Measurements from ENCODE around the gene ARHGAP26.

Gene ARHGAP26

GRCh38 chr5:142789206-142789605 is 19.0 kb downstream of the ARHGAP26 start:
- no peak for DNase-seq

GRCh38 chr5:142792012-142792864 is 22.1 kb downstream of the ARHGAP26 start:
- no peak for DNase-seq

DNA sequence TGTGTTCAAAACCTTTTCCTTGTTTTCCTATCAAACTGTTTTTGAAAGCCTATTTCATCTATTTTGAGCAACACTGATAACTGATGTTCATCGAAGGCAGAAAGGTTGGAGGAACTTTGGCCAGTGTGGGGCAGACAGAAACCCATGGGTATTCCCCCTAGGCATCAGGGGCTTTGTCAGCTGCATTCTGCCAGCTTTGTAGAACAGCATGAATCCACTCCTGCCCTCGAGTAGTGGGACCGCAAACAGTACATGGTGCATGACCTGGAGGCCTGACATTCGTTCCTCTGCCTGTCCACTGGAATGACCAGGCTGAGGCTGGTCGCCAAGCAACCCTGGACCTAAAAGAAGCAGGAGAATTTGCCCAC is 22.7 kb downstream of the ARHGAP26 start:
- no peak for DNase-seq

GRCh38 chr5:142794537-142794936 is 24.4 kb downstream of the ARHGAP26 start:
- no peak for DNase-seq

DNA sequence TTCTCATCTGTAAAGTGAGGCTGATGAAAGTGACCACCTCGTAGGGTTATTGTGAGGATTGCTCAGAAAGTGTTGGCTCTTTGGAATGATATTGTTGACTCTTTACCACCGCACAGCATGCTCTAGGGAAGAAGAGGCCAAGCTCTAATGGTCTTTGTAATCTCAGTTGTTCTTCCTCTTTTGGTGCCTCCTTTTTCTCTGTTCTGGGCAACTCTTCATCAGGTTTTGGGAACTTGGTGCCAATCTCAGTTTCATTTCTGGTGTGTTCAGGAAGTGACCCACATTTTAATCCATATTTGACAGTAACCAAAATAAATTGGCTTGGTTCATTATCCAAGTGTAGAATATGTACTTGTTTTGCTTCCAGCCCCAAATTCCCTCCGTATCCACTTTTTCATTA is 25.1 kb downstream of the ARHGAP26 start:
- no peak for DNase-seq

DNA sequence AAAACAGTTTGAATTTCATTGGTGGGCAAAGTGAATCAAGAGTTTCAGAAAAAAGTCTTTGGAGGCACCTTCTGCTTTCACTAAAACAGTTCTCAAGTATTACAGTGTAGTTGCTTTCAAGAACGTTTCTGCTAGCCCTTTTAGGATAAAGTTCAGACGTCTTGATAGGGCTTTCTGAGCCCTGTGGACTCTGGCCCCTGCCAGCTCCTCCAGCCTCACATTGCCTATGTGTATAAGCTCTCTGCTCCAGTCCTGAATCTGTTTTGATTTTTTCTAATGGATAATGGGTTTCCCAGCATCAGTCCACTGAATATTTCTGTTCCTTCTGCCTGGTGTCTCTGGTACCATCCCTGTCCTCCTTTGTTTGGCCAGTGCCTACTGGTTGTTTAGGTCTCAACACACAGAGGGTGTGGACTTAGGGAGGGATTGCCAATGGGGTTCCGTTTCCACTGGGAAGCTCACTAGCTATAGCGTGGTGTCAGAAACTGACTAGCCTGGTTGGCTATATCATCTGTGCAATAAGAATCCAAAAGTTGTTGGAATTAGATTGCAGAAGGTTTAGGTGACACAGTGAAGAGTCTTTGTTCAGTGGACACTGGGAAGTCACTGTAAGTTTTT is 26.4 kb downstream of the ARHGAP26 start:
- no peak for DNase-seq

DNA sequence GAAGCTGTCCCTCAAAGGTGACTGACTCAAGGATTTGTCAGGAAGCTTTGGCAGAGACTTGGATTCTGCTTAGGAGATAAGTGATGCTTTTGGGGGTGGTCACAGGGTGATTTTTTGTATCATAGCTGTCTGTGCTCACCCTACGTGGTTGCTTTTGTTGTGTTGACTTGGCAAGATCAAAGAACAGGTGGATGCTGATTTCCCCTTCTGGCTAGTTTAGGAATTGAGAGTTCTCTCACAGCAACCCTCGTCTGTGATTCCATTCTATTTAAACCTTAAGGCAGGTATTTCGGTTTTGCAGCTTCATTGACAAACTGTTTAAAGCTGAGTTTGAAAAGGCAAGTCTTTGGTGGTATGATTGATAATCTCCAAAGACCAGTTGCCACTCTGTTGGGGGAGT is 27.2 kb downstream of the ARHGAP26 start:
- DNase-seq, result no peak

DNA sequence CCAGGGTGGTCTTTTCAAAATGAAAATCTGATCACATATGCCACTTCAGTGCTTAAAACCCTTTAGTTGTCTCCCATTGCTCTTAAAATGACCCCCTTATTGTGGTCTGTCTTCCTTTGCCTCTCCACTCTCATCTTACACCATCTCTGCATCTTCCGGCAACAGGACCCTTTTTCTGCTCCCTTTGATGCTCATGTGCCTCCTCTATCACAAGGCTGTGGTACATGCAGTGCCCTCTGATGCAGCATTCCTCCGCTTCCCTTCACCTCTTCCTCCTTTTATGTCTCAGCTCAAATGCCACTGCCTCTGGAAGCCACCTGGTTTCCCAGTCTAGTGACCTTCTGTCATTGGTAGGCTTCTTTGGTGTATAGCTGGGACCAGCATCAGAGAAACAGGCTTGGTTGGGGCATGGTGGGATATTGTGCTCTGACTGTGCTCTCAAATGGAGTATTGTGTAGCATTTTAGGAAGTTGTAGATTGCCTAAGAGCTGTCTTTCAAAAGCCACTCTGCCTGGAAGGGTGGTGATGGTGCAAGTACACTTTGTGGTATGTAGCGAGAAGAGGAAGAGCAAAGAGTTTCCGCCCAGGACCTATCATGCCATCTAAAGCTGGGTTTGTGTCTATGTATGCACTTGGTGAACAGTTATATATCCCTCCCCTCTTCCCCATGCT is 28.1 kb downstream of the ARHGAP26 start:
- no peak for DNase-seq

DNA sequence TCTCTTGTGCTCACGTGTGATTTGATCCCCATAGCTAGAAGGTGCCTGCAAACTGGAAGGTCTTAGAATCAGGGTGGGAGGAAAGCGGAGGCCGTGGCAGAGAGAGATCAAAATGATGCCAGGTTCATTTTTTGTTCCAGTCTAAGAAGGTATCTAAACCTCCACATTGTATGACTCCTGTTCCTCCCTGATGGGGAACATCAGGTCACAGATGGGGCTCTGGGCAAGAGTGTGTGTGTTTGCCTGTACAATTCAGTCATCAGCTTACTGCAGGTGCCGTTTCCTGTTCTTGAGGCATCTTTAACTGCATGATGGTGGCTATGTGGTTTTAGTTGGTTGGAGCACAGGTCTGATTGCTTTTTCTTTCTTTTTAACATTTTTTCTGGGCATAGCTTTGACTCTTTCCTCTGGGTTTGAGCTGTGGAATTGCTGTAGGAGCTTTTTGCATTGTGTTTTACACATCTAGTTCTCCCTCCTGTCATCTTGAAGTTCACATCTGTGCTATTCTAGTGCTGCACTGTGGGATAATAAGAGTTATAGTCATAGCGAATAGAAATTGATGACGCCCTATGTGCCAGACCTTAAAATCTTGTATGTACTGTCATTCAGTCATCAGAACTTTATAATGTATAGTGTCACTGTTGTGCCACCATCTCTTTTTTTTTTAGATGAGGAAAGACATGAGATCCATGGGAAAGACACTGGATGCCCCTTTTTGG is 30.8 kb downstream of the ARHGAP26 start:
- DNase-seq, result peak; percentile 34

DNA sequence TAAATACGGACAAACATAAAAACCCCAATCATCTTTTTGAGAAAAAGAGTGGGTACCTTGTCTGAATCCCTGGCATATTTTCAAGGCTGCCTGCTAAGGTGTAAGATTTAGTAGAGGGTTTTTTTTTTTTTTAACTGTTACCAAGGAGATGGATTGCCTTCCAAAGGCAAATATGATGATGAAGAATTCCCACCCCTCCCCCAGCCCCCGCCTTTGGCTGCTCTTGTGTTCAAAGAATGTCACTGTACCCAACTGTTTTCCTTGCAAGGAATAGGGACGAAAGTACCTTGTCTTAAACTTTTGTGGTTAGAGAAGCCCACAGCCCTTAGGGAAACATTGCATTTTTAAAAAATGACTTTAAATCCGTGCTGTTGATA is 31.3 kb downstream of the ARHGAP26 start:
- no peak for DNase-seq

DNA sequence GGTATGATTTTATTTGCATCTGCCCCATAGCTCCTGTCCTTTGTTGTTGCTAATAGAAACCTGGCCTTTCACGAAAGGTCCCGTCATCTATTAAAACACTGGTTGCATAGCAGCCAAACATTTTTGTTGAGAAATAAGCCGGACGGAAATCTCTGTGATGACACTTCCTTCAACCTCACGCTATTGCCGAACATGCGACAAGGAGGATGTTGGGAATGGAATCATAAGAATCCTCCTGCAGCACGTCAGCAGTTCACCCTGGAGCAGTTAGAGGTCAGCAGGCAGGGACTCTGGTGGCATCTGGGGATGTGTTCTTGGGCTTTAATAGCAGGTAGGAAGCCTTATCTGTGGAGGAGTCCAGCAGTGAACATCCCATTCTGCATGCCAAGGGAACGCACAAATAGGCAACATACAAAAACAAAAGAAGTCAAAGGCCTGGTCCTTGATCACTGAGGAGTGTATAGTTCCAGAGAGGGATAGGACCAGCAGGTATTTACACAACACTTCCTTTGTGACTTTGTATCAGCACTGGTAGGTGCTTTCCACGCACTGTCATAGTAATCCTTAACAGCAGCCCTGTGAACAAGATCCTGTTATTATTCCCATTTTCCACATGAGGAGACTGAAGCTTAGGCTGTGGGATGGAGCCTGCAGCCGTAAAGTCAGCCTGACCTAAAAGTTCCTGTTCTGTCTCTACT is 33.4 kb downstream of the ARHGAP26 start:
- DNase-seq, result no peak

- no peak for DNase-seq
Measured at GRCh38 chr5:142805339-142805738, 35.2 kb downstream of the ARHGAP26 start.

DNA sequence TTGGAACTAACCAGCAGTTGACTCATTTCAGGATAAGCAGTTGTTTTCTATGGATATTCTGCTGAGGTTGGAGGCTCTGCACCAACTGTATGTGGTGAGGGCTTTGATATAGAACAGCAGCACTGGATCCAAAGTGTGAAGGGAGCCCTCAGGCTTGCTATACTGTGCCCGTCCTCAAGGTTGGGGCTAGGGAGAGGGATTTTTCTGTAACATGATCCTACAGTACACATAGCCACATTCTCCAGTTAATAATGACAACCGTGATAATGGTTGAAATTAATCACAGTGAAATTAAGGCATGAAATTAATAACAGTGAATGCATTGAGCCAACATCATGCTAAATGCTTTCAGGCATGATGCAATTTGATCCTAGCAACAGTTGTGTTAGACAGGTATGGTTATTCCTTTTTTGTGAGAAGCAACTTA is 36.7 kb downstream of the ARHGAP26 start:
- DNase-seq, result no peak

DNA sequence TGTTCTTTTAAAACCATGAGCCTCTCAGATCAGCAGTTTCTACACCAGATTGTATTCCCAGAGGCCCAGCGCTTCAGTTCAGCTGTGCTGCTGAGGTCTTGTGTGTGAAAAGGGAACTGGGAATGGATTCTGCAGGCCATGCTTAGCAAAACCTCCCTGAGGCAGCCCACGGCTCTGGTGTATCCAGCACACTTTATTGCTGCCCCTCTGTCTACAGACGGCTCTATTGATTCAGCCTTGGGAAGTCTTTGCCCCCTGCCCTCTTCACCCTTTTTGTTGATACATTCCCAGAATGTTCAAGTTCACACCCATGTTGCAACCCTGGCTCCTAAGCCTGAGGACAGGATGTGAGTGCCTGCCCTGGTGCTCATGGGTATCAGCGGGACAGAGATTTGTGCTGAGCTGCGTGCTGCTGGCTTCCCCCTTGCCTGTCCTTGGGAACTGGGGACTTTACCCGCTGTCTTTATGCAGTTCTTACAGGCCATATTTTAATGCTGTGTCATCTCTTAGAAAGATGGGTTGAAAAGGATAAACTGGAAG is 37.3 kb downstream of the ARHGAP26 start:
- no peak for DNase-seq

- DNase-seq, result no peak
Measured at GRCh38 chr5:142808878-142809598, 38.9 kb downstream of the ARHGAP26 start.

GRCh38 chr5:142810081-142810480 is 39.9 kb downstream of the ARHGAP26 start:
- DNase-seq, result no peak

DNA sequence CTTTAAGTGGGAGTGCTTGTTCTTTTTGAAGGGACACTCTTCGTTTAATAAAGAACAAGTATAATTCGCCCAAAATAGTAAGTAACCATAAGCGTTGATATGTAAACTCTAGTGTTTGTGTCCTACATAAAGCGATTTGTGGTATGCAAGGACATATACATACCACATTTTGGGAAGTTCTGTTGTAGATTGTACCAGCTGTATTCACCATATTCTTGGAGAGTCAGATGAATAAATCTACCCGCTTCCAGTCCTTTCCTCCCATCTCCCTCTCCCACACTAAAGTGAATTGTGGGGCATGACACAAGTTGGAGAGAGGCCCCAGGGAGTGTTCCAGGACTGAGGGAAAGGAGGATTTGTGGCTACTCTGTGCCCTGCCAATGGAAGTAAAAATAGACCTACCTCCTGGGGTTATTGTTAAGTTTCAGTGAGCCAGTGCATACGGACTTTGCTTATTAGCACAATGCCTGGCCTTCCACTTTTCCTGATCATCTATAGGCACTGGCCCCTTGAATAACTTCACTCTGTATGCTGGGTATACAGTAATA is 40.6 kb downstream of the ARHGAP26 start:
- no peak for DNase-seq

- DNase-seq, result no peak
Measured at GRCh38 chr5:142811866-142812557, 41.8 kb downstream of the ARHGAP26 start.

- DNase-seq, result no peak
Measured at GRCh38 chr5:142813220-142813619, 43.0 kb downstream of the ARHGAP26 start.

- no peak for DNase-seq
Measured at GRCh38 chr5:142814122-142814521, 43.9 kb downstream of the ARHGAP26 start.

- no peak for DNase-seq
Measured at GRCh38 chr5:142815469-142815868, 45.3 kb downstream of the ARHGAP26 start.

Measured in stimulated activated CD4-positive, alpha-beta T cell treated with anti-CD3 and anti-CD28 coated beads, Interleukin-4, amount 100 ng/mL, for 24 hours (primary cell).